Neural cell (in vitro differentiated cells): ENCODE data around the gene RNF13.

Experiments
- CTCF ChIP-seq: fragments of 450-650 bp; IDR thresholded peaks from 2 replicates; pipeline ENCODE4 v1.5.1; 2014; ENCODE audit warnings: antibody characterized with exemption, mild to moderate bottlenecking, moderate library complexity; ENCODE audit not compliant: poor library complexity, severe bottlenecking
- EP300 ChIP-seq: fragments of 450-650 bp; conservative IDR thresholded peaks from 2 replicates; pipeline ENCODE4 v1.6.1; 2014; ENCODE audit warnings: antibody characterized with exemption, mild to moderate bottlenecking, moderate library complexity; ENCODE audit not compliant: poor library complexity, severe bottlenecking
- EZH2 ChIP-seq: fragments of 200-600, 300-800 bp; shearing (Covaris generic), sonication (generic); IDR thresholded peaks from 2 replicates; pipeline ENCODE4 v1.6.1; 2014; ENCODE audit warnings: antibody characterized with exemption, low read length, borderline replicate concordance, mild to moderate bottlenecking; ENCODE audit not compliant: insufficient read depth, poor library complexity, severe bottlenecking
- POLR2AphosphoS5 ChIP-seq: IDR thresholded peaks from 2 replicates; pipeline ENCODE4 v1.6.1; 2012
- REST ChIP-seq: IDR thresholded peaks from 2 replicates; pipeline ENCODE4 v1.6.1; 2012; ENCODE audit warnings: borderline replicate concordance
- TAF1 ChIP-seq: IDR thresholded peaks from 2 replicates; pipeline ENCODE4 v1.6.1; 2012; ENCODE audit warnings: low read depth

- TF ChIP-seq CTCF: no peak
- TF ChIP-seq REST: no peak
- TF ChIP-seq POLR2AphosphoS5: no peak
- no peak for TF ChIP-seq TAF1
- no peak for TF ChIP-seq EZH2
- TF ChIP-seq EP300: no peak
Measured at GRCh38 chr3:149919509-149919908, 106.5 kb downstream of the RNF13 start.
